ENCODE measurements around the gene KCNQ1.

DNA sequence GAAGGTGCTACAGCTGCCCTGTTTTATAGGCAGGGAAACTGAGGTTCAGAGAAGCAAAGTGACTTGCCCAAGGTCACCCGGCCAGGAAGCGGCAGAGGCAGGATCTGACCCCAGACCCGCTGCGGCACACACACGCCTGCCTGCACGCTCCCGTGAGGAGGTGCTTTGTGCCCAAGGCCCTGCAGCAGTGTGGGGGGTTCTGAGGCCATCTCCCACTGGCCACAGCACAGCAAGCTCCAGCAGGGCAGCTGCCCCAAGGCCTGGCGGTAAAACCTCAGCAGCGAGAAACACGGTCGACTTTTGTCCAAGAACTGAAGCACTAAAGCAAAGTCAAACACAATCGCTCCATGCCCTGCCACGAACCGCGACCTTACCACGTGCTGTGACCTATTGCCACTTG is 398.1 kb downstream of the KCNQ1 start:
- TF ChIP-seq BACH2 (CRISPR knock-in tag; IDR thresholded peaks at IDR 0.05; ENCODE audit: borderline replicate concordance), result no peak
- TF ChIP-seq TCF4 (CRISPR knock-in tag; IDR thresholded peaks at IDR 0.05; ENCODE audit: borderline replicate concordance), result no peak

All from SK-N-SH treated with all-trans-retinoic acid at 6 μM for 48 hours (cell line).